NCI-H146 treated with DMSO at 0.1 percent for 48 hours (cell line): ENCODE measurements around the gene DCUN1D2.

Experiments
- DNase-seq: peaks from one replicate; lab custom pipeline; 2025; ENCODE audit not compliant: unreplicated experiment; lab: John Stamatoyannopoulos, UW

DCUN1D2 gene

GRCh38 chr13:113520571-113520970, 30.1 kb upstream of the DCUN1D2 start:
- no peak for DNase-seq

- DNase-seq: no peak
Measured at GRCh38 chr13:113519556-113519955, 29.0 kb upstream of the DCUN1D2 start.

- no peak for DNase-seq
Measured at GRCh38 chr13:113518076-113518803, 27.7 kb upstream of the DCUN1D2 start.

GRCh38 chr13:113514847-113515246, 24.3 kb upstream of the DCUN1D2 start:
- no peak for DNase-seq

- no peak for DNase-seq
Measured at GRCh38 chr13:113513761-113514160, 23.2 kb upstream of the DCUN1D2 start.

GRCh38 chr13:113511361-113511760, 20.9 kb upstream of the DCUN1D2 start:
- no peak for DNase-seq

- no peak for DNase-seq
Measured at GRCh38 chr13:113510871-113511270, 20.4 kb upstream of the DCUN1D2 start.

GRCh38 chr13:113509989-113510388, 19.5 kb upstream of the DCUN1D2 start:
- DNase-seq: no peak

- DNase-seq: no peak
Measured at GRCh38 chr13:113508521-113509254, 18.2 kb upstream of the DCUN1D2 start.

- DNase-seq: no peak
Measured at GRCh38 chr13:113507505-113508345, 17.2 kb upstream of the DCUN1D2 start.

GRCh38 chr13:113506871-113507388, 16.4 kb upstream of the DCUN1D2 start:
- DNase-seq: no peak

- no peak for DNase-seq
Measured at GRCh38 chr13:113506025-113506685, 15.6 kb upstream of the DCUN1D2 start.

- DNase-seq: no peak
Measured at GRCh38 chr13:113502686-113503085, 12.2 kb upstream of the DCUN1D2 start.

- no peak for DNase-seq
Measured at GRCh38 chr13:113500530-113501265, 10.2 kb upstream of the DCUN1D2 start.

GRCh38 chr13:113499936-113500335, 9.4 kb upstream of the DCUN1D2 start:
- DNase-seq: no peak

GRCh38 chr13:113498905-113499304, 8.4 kb upstream of the DCUN1D2 start:
- no peak for DNase-seq

- DNase-seq: no peak
Measured at GRCh38 chr13:113497217-113497616, 6.7 kb upstream of the DCUN1D2 start.

- no peak for DNase-seq
Measured at GRCh38 chr13:113495494-113496210, 5.1 kb upstream of the DCUN1D2 start.

- DNase-seq: peak; percentile 11
Measured at GRCh38 chr13:113493315-113493951, 2.9 kb upstream of the DCUN1D2 start.
